ENCODE results near the gene KRTAP20-1. TPM values are rescaled to one million over a fixed set of nuclear protein-coding genes. Genes with fewer than 3 reads are reported as not detected.

The KRTAP20-1 gene, protein sequence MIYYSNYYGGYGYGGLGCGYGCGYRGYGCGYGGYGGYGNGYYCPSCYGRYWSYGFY
- not detected for total RNA-seq

DNA sequence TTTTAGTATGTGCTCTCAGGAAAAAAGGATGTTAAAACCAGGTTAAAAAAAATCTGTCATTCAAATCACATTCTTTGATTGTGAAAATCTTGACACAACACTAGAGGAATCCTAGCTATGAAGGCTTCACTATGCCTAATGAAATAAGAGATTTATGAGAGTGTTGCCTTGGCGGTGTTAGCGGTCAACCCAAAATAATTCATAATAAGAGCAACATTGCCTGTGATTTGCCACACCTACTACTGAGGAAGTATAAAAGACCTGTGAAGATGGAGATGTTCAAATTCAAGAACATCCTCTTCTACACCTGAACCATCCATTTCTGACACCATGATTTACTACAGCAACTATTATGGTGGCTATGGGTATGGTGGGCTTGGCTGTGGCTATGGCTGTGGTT lies at the start of gene KRTAP20-1:
TSS of gene KRTAP20-1 (plus strand) at position 301 of the 400 bp plus-strand sequence. CDS start at position 331, 30 bp downstream.
- no peak for DNase-seq (ENCODE audit: low spot score)

- DNase-seq (ENCODE audit: low spot score), result no peak
Measured at GRCh38 chr21:30567617-30568016, 48.6 kb upstream of the KRTAP20-1 start.

DNA sequence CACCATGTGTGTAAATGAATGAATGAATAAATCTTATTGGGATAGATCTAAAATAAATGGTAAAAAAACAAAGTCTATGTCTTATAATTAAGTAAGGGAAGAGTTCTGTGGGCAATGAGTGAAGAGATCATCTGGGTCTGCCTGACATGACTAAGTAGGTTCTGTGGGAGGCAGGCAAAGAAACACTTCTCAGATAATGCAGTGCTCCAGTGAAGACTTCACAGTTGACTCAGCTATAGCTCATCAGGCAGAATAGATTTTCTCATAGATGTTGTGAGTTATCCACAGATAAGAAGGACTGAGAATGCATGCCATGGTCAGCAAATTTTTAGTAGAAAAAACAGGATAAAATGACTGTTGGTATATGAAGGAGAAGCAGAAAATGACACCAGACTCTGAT lies 38.5 kb upstream of the KRTAP20-1 start:
- no peak for DNase-seq (ENCODE audit: low spot score)

DNA sequence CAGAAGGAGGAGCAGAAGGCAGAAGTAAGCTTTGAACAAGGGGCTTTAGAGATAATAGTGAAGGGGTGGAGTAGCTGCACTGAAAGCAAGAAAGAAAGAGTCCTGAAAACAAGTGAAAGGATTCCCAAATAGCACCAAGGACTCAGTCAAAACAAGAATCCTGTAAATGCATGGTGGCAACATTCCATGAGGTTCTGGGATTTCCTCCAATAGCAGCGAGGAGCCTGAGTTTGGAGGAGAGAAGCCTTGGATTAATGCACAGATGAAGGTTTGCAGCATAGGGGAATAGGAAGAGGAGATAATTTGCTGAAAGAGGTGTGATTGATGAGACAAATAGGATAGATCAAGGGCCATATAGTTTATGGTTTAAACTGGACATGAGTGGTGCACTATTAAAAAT lies 36.9 kb upstream of the KRTAP20-1 start:
- DNase-seq (ENCODE audit: low spot score), result no peak

GRCh38 chr21:30580132-30580531 lies 36.1 kb upstream of the KRTAP20-1 start:
- DNase-seq (ENCODE audit: low spot score), result no peak

GRCh38 chr21:30582870-30583269 lies 33.4 kb upstream of the KRTAP20-1 start:
- no peak for DNase-seq (ENCODE audit: low spot score)

DNA sequence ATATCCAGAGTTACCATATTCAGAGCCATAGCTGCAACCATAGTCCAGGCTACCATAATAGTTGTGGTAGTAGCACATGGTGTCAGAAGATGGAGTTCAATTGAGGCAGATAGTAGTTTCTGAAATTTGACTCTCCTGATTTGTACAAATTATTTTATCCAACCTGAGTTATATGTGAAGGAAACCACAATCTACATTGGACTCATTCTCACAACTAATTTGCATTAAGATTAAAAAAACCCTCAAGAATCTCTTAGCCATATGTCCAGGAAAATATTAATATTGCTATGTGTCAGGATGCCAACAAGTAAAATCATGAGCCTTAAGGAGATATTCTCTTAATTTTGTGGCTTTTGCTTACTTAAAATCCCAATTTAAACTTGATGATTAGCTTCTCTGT lies 25.9 kb upstream of the KRTAP20-1 start, which contains the start of gene KRTAP22-2:
TSS of gene KRTAP22-2 (minus strand) at position 101 of the 400 bp plus-strand sequence.
- DNase-seq (ENCODE audit: low spot score), result no peak

- no peak for DNase-seq (ENCODE audit: low spot score)
Measured at GRCh38 chr21:30592140-30592539, 24.1 kb upstream of the KRTAP20-1 start, which contains the start of gene KRTAP6-3. Gene KRTAP6-3 (plus strand): TSS chr21:30592440. CDS start chr21:30592446, 6 bp downstream.

DNA sequence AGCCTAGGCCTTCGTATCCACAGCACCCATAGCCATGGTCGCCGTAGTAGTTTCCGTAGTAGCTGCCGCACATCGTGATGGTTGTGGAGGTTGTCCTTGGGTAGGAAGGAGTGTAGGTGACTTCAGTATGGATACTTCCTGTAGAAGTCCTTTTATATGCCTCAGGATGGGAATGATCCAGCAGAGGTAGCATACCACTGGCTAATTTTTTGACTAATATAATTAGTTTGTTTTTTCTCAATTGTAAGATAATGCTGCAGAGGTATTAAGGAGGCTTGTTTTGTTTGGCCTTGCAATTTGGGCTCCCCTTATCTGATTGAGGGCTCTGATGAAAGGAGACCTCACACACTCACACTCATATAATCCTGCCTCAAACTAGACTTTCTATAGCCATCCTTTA lies 17.4 kb upstream of the KRTAP20-1 start, which contains the start of gene KRTAP6-2:
TSS of gene KRTAP6-2 (minus strand) at position 101 of the 400 bp plus-strand sequence. CDS start at position 73, 28 bp downstream.
- no peak for DNase-seq (ENCODE audit: low spot score)

GRCh38 chr21:30600787-30601186 lies 15.4 kb upstream of the KRTAP20-1 start, which contains the start of gene KRTAP22-1:
Gene KRTAP22-1 (plus strand): TSS chr21:30601087.
- no peak for DNase-seq (ENCODE audit: low spot score)

DNA sequence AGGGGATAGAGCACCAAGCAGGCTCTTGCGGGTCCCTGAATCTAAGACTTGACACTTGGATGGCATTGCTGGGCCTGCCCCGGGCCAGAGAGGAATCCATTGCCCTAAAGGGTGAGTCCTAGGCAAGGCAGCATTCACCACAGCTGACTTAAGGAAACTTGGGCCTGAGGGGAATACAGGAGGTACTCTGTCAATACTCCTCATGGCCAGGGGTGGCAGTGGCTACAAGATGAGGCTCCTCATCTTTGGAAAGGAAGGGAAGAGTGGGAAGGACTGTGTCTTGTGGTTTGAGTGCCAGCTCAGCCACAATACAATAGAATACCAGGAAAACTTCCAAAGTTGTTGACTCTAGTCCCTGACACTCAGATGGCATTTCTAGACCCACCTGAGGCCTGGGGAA lies 10.3 kb upstream of the KRTAP20-1 start:
- DNase-seq (ENCODE audit: low spot score), result no peak

DNA sequence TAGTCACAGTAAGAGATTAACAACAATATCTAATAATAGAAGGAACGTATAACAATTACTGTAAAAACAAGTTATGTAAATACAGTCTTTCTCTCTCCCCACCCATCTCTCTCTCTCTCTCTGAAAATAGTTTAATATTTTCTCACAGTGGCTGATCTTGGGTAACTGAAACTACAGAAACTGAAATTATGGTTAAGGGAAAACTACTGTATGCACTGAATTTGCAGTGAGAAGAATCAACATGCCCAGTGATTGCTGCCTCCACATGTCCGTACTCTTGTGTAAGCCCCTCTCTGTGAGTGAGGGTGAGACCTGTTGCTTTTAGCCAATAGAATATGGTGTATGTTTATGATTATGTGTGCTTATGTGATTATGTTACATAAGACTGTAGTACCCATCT lies 4.1 kb upstream of the KRTAP20-1 start:
- DNase-seq (ENCODE audit: low spot score), result no peak

DNA sequence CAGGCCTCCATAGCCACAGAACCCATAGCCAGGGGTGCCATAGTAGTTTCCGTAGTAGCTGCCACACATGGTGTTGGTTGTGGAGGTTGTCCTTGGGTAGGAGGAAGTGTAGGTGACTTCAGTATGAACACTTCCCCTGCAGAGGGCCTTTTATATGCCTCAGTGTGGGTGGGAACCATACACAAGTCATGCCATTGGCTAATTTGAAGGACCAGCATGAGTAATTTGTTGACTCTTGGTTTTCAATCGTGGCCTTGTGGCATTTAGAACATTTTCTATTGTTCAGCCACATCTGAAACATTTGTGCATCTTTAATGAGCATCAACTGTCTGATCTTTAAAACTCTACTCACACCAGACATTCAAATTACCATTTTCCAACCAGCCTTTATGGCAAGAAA lies 2.4 kb upstream of the KRTAP20-1 start, which contains the start of gene KRTAP6-1:
TSS of gene KRTAP6-1 (minus strand) at position 95 of the 400 bp plus-strand sequence. CDS start at position 69, 26 bp downstream.
- DNase-seq (ENCODE audit: low spot score), result no peak

- DNase-seq (ENCODE audit: low spot score), result no peak
Measured at GRCh38 chr21:30615199-30615598, 1.0 kb upstream of the KRTAP20-1 start.

DNA sequence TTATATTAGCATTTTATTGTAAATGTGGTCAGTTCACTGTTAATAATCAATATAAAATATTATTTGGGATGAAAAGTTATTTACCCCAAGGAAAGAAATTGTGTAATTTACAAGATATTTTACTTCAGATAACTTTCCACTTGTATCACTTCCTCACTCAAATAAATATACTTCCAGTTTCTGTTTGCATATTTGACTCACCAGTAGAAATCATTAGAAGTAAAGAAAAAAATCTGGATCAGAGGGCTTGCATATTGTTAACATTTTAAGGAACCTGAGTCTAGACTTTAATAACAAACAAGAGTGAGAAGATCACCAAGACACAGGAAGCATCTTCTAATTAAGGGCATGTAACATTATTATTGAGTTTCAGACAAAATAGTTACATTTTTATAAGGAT lies 3.9 kb downstream of the KRTAP20-1 start:
- DNase-seq (ENCODE audit: low spot score), result no peak

- no peak for DNase-seq (ENCODE audit: low spot score)
Measured at GRCh38 chr21:30620522-30620921, 4.3 kb downstream of the KRTAP20-1 start, which contains the start of gene KRTAP20-4. Gene KRTAP20-4 (plus strand): TSS chr21:30620627.

GRCh38 chr21:30623362-30623761 lies 7.1 kb downstream of the KRTAP20-1 start:
- no peak for DNase-seq (ENCODE audit: low spot score)

- DNase-seq (ENCODE audit: low spot score), result no peak
Measured at GRCh38 chr21:30625449-30626165, 9.4 kb downstream of the KRTAP20-1 start.

DNA sequence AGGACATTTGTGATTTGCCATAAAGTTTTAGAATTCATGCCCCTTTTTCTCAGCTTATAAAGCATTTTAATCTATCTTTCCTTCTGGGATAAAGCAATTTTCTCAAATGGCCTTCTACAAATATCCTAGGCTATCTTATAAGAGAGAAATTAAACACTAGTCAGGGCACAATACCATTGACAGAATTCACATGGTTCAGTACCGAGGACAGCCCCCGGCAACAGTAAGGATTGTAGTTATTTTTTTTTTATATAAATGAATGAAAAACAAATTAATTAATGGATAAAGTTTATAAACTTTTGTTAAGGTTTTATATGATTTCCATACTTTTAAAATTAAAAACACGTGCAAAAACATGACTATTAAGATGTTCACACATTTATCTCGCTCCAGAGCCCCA lies 11.9 kb downstream of the KRTAP20-1 start:
- no peak for DNase-seq (ENCODE audit: low spot score)

GRCh38 chr21:30629200-30629599 lies 13.0 kb downstream of the KRTAP20-1 start:
- no peak for DNase-seq (ENCODE audit: low spot score)

GRCh38 chr21:30634906-30635305 lies 18.7 kb downstream of the KRTAP20-1 start, which contains the start of gene KRTAP20-2:
Gene KRTAP20-2 (plus strand): TSS chr21:30635206. CDS start chr21:30635264, 58 bp downstream.
- DNase-seq (ENCODE audit: low spot score), result no peak

- DNase-seq (ENCODE audit: low spot score), result no peak
Measured at GRCh38 chr21:30638686-30639085, 22.5 kb downstream of the KRTAP20-1 start.

- no peak for DNase-seq (ENCODE audit: low spot score)
Measured at GRCh38 chr21:30642564-30642963, 26.3 kb downstream of the KRTAP20-1 start, which contains the start of gene KRTAP20-3. Gene KRTAP20-3 (plus strand): TSS chr21:30642864.

Measured in ureter (tissue), 1 donor.